ENCODE results near the gene GAL3ST2.

DNA sequence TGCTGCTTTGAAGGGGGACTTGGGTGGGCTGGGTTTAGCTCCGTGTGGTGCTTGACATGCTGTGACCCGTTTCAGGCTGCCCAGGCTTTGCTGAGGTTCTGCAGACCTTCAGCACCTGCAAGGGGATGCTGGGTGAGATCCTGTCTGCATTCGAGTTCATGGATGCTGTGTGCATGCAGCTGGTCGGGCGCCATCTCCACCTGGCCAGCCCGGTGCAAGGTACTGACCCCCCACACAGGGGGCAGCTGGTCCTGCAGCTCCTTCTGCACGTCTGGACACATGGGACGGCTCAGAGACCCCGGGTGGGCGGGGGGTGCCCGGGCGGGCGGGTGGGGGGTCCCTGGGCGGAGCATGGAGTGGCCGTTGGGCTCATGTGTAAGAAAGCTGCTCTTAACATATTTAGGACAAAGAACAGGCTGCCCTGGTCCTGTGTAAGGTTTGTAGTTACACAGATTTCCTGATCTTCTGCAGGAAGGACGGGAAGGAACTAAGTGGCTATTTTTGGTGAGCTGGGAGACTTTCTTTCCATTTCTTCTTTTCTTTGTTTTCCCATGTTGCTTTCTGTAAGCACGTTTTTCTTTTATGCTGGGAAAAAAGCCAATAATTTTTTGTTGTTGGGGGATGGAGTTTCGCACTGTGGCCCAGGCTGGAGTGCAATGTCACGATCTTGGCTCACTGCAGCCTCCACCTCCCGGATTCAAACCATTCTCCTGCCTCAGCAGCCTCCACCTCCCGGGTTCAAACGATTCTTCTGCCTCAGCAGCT, 26.4 kb upstream of the GAL3ST2 start:
- TF ChIP-seq, protein P1, sequence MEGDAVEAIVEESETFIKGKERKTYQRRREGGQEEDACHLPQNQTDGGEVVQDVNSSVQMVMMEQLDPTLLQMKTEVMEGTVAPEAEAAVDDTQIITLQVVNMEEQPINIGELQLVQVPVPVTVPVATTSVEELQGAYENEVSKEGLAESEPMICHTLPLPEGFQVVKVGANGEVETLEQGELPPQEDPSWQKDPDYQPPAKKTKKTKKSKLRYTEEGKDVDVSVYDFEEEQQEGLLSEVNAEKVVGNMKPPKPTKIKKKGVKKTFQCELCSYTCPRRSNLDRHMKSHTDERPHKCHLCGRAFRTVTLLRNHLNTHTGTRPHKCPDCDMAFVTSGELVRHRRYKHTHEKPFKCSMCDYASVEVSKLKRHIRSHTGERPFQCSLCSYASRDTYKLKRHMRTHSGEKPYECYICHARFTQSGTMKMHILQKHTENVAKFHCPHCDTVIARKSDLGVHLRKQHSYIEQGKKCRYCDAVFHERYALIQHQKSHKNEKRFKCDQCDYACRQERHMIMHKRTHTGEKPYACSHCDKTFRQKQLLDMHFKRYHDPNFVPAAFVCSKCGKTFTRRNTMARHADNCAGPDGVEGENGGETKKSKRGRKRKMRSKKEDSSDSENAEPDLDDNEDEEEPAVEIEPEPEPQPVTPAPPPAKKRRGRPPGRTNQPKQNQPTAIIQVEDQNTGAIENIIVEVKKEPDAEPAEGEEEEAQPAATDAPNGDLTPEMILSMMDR (IDR thresholded peaks at IDR 0.05; ENCODE audit: insufficient read depth, low read length, poor library complexity, severe bottlenecking), result no peak
- TF ChIP-seq EZH2phosphoT487 (conservative IDR thresholded peaks at IDR 0.05; ENCODE audit: low read length), result no peak

Measured in SU-DHL-6 (cell line).